OCI-LY1 (cell line): ENCODE results near the gene ZNF695.

Experiments used
- CTCF ChIP-seq: fragments of 200-600 bp; sonication (generic), shearing (Covaris generic); IDR thresholded peaks from 2 replicates; pipeline ENCODE4 v1.5.1; 2017; ENCODE audit warnings: mild to moderate bottlenecking, antibody characterized with exemption, low read length, moderate library complexity, mixed read lengths
- EZH2 ChIP-seq: fragments of 200-600 bp; sonication (generic), shearing (Covaris generic); IDR thresholded peaks from 2 replicates; pipeline ENCODE4 v1.8.0; 2017; ENCODE audit warnings: borderline replicate concordance, mixed run types, mild to moderate bottlenecking, antibody characterized with exemption, low read length, moderate library complexity, mixed read lengths

- TF ChIP-seq CTCF = no peak
- no peak for TF ChIP-seq EZH2
Observed at GRCh38 chr1:246954126-246954525, 53.7 kb downstream of the ZNF695 start.
